ENCODE data around the gene ZBED2.

Gene ZBED2

GRCh38 chr3:111589303-111590142 is 5.6 kb downstream of the ZBED2 start:
- no peak overlapping the region for H3K4me3 ChIP-seq (replicated peaks; ENCODE audit: low read depth, low read length)
- no peak for DNase-seq (ENCODE audit: extremely low read depth, low read depth)
- TF ChIP-seq, protein P1, sequence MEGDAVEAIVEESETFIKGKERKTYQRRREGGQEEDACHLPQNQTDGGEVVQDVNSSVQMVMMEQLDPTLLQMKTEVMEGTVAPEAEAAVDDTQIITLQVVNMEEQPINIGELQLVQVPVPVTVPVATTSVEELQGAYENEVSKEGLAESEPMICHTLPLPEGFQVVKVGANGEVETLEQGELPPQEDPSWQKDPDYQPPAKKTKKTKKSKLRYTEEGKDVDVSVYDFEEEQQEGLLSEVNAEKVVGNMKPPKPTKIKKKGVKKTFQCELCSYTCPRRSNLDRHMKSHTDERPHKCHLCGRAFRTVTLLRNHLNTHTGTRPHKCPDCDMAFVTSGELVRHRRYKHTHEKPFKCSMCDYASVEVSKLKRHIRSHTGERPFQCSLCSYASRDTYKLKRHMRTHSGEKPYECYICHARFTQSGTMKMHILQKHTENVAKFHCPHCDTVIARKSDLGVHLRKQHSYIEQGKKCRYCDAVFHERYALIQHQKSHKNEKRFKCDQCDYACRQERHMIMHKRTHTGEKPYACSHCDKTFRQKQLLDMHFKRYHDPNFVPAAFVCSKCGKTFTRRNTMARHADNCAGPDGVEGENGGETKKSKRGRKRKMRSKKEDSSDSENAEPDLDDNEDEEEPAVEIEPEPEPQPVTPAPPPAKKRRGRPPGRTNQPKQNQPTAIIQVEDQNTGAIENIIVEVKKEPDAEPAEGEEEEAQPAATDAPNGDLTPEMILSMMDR (IDR thresholded peaks at IDR 0.05; ENCODE audit: low read depth, low read length, missing control alignments): no peak

GRCh38 chr3:111588527-111588926 is 6.6 kb downstream of the ZBED2 start:
- TF ChIP-seq, protein P1 (IDR thresholded peaks at IDR 0.05; ENCODE audit: low read depth, low read length, missing control alignments): no peak
- no peak for DNase-seq (ENCODE audit: extremely low read depth, low read depth)
- H3K4me3 ChIP-seq (replicated peaks; ENCODE audit: low read depth, low read length): no peak overlapping the region

DNA sequence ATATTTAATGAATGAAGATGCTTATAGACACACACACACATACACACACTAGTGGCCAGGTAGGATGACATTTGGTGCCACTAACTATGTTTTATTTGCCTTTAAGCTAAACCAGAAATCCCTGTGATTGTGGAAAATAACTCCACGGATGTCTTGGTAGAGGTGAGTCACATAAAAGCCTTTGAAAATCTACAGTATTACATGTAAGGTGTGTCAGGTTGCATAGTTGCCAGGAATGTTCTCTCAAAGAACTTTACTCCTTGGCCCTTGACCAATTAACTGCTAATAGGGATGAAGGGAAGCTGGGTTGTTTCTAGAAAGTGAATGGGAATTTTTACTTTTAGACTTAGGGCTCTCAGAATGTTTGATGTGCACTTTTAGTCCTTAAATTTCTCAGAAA is 9.9 kb downstream of the ZBED2 start:
- H3K4me3 ChIP-seq (replicated peaks; ENCODE audit: low read depth, low read length): no peak overlapping the region
- TF ChIP-seq, protein P1 (IDR thresholded peaks at IDR 0.05; ENCODE audit: low read depth, low read length, missing control alignments): no peak
- no peak for DNase-seq (ENCODE audit: extremely low read depth, low read depth)

DNA sequence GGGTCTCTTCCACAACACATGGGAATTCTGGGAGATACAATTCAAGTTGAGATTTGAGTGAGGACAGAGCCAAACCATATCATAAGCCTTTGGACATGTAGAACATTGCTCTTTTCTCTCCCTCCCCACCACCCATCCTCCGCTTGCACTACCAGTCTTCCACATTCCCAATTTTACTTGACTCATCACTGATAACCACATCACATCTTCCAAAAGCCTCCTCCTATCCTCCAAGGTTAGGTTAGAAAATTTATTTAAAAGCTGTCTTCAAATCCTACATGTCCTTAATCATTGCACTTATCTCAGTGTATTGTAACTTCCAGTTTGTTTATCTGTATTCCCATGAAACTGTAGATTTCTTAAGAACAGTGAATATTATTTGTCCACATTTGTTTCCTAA is 10.4 kb downstream of the ZBED2 start:
- no peak overlapping the region for H3K4me3 ChIP-seq (replicated peaks; ENCODE audit: low read depth, low read length)
- DNase-seq (ENCODE audit: extremely low read depth, low read depth): no peak
- TF ChIP-seq, protein P1 (IDR thresholded peaks at IDR 0.05; ENCODE audit: low read depth, low read length, missing control alignments): no peak

GRCh38 chr3:111582120-111582474 is 13.0 kb downstream of the ZBED2 start:
- peak; percentile 52 for DNase-seq (ENCODE audit: extremely low read depth, low read depth)
- no peak overlapping the region for H3K4me3 ChIP-seq (replicated peaks; ENCODE audit: low read depth, low read length)
- TF ChIP-seq, protein P1 (IDR thresholded peaks at IDR 0.05; ENCODE audit: low read depth, low read length, missing control alignments): no peak

DNA sequence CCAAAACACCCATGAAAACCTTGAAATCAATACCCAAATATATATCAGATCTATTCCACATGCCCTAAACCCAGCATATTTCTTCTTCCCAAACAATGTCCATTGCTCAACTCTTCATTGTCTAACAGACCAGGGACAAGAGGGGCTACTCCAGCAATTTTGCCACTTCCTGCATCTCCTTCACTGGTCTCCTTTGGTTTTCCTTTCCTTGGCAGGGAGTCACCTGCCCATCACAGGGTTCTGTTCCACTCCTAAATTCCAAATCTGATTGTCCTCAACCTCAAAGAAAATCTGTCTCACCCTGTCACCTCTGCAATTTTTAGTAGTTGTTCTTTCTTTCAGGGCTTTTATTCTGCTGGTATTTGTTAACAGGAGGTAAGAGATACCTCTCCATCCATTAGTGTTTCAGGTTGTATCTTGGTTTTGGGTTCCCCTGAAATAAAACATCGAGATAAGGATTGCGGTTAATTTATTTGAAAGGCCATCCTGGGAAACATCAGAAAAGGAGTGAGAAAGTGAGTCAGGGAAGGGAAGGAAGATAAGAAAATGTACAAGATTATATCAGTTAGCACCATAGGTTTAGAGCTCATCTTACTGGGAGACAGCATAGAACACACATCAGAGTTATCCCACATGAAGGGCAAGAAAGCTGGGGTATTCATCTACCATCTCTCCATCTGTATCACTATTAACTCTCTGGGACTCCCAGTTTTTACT is 13.6 kb downstream of the ZBED2 start:
- no peak for DNase-seq (ENCODE audit: extremely low read depth, low read depth)
- TF ChIP-seq, protein P1 (IDR thresholded peaks at IDR 0.05; ENCODE audit: low read depth, low read length, missing control alignments): no peak
- H3K4me3 ChIP-seq (replicated peaks; ENCODE audit: low read depth, low read length): no peak overlapping the region

All from HFF-Myc (cell line).